Measurements from ENCODE around the gene EXOC6B. TPM values are rescaled to one million over a fixed set of nuclear protein-coding genes. Genes with fewer than 3 reads are reported as not detected.
A peak's percentile ranks its signal among the peaks of the same experiment; 100 is the strongest.

The EXOC6B gene
- total RNA-seq, 1 experiment from 2014 or later = 34.3 TPM

- no peaks in the 10 kb centered on the region for H3K36me3 ChIP-seq (ENCODE audit: low read depth)
- H3K79me2 ChIP-seq (ENCODE audit: low read depth) = no peaks in the 10 kb centered on the region
- H4K20me1 ChIP-seq (ENCODE audit: insufficient read depth) = no peaks in the 10 kb centered on the region
- POLR2A ChIA-PET (ENCODE audit: unreplicated experiment) = interaction anchor here (0.7 kb wide), 1 partner anchor 523 kb away, joined by 4 read pairs; no protein-coding TSS in a partner anchor
- no peaks in the 10 kb centered on the region for H3K27me3 ChIP-seq (ENCODE audit: insufficient read depth, low read depth)
- CTCF ChIA-PET = no interaction called here
- no peaks in the 10 kb centered on the region for H3K9me3 ChIP-seq (ENCODE audit: insufficient read depth, low read depth)
- H3K9me2 ChIP-seq (ENCODE audit: insufficient read depth) = no peaks in the 10 kb centered on the region; the same call in 1 of the 2 replicates
- TF ChIP-seq EZH2 (IDR thresholded peaks at IDR 0.05; ENCODE audit: low read depth) (no peak), CTCF (conservative IDR thresholded peaks at IDR 0.05) (no peak)
- H3K4me3 ChIP-seq = no peak overlapping the region
- peaks cover 17% of the 10 kb centered on the region for H3K4me1 ChIP-seq (replicated peaks; ENCODE audit: insufficient read depth)
- no peak for DNase-seq
- H3K27ac ChIP-seq = peak overlapping the region; percentile 60
- no TSS peak for BruUV-seq (replicated peaks)
- H2AFZ ChIP-seq = no peak overlapping the region
- H3K4me2 ChIP-seq = peak overlapping the region; percentile 17
- intact Hi-C loops (cut with micrococcal nuclease; ENCODE audit: unreplicated experiment) = no loop called here
- H3F3A ChIP-seq (ENCODE audit: insufficient read depth, low read depth) = no peaks in the 10 kb centered on the region
These were observed 590.1 kb downstream of the EXOC6B start for GRCh38 chr2:72235497-72236415.

GRCh38 chr2:72233211-72233610 lies 592.6 kb downstream of the EXOC6B start:
- TF ChIP-seq CTCF (conservative IDR thresholded peaks at IDR 0.05) (no peak), EZH2 (IDR thresholded peaks at IDR 0.05; ENCODE audit: low read depth) (no peak)
- intact Hi-C loops (cut with micrococcal nuclease; ENCODE audit: unreplicated experiment) = no loop called here
- no peaks in the 10 kb centered on the region; the same call in 1 of the 2 replicates for H3K9me2 ChIP-seq (ENCODE audit: insufficient read depth)
- no peak overlapping the region for H2AFZ ChIP-seq
- no peak overlapping the region for H3K27ac ChIP-seq
- POLR2A ChIA-PET (ENCODE audit: unreplicated experiment) = no interaction called here
- no peaks in the 10 kb centered on the region for H3K79me2 ChIP-seq (ENCODE audit: low read depth)
- H3K4me1 ChIP-seq (replicated peaks; ENCODE audit: insufficient read depth) = peaks cover 17% of the 10 kb centered on the region
- no peak overlapping the region for H3K4me3 ChIP-seq
- H3K27me3 ChIP-seq (ENCODE audit: insufficient read depth, low read depth) = no peaks in the 10 kb centered on the region
- H3K36me3 ChIP-seq (ENCODE audit: low read depth) = no peaks in the 10 kb centered on the region
- no peaks in the 10 kb centered on the region for H3F3A ChIP-seq (ENCODE audit: insufficient read depth, low read depth)
- no peaks in the 10 kb centered on the region for H4K20me1 ChIP-seq (ENCODE audit: insufficient read depth)
- CTCF ChIA-PET = no interaction called here
- H3K9me3 ChIP-seq (ENCODE audit: insufficient read depth, low read depth) = no peaks in the 10 kb centered on the region
- BruUV-seq (replicated peaks) = no TSS peak
- no peak overlapping the region for H3K4me2 ChIP-seq
- DNase-seq = no peak

GRCh38 chr2:72222829-72223564 lies 602.8 kb downstream of the EXOC6B start:
- BruUV-seq (replicated peaks) = no TSS peak
- ChIA-PET CTCF (no interaction called here), POLR2A (ENCODE audit: unreplicated experiment) (no interaction called here)
- H3K9me2 ChIP-seq (ENCODE audit: insufficient read depth) = no peaks in the 10 kb centered on the region
- H3K79me2 ChIP-seq (ENCODE audit: low read depth) = no peaks in the 10 kb centered on the region
- 0 out of 2 replicates have a peak overlapping the region, but pooled peaks have one; percentile 3 for H3K4me2 ChIP-seq
- H3K4me3 ChIP-seq = no peak overlapping the region
- H3K9me3 ChIP-seq (ENCODE audit: insufficient read depth, low read depth) = no peaks in the 10 kb centered on the region
- no peaks in the 10 kb centered on the region for H3K27me3 ChIP-seq (ENCODE audit: insufficient read depth, low read depth)
- H3K36me3 ChIP-seq (ENCODE audit: low read depth) = no peaks in the 10 kb centered on the region
- no peak overlapping the region for H3K27ac ChIP-seq
- no peaks in the 10 kb centered on the region for H4K20me1 ChIP-seq (ENCODE audit: insufficient read depth)
- no peaks in the 10 kb centered on the region for H3F3A ChIP-seq (ENCODE audit: insufficient read depth, low read depth)
- TF ChIP-seq EZH2 (IDR thresholded peaks at IDR 0.05; ENCODE audit: low read depth) = no peak
- TF ChIP-seq CTCF (conservative IDR thresholded peaks at IDR 0.05) = no peak
- H3K4me1 ChIP-seq (replicated peaks; ENCODE audit: insufficient read depth) = peaks cover 15% of the 10 kb centered on the region
- H2AFZ ChIP-seq = no peak overlapping the region
- intact Hi-C loops (cut with micrococcal nuclease; ENCODE audit: unreplicated experiment) = no loop called here
- DNase-seq = peak in 1 of 2 experiments; percentile 60
